ENCODE data around the gene PACRG. TPM values are rescaled to one million over a fixed set of nuclear protein-coding genes. Genes with fewer than 3 reads are reported as not detected.

The PACRG gene
- total RNA-seq, 4 donors from 2014 or later, result 1.5 to 10.4 (median 2.1) TPM

- no peaks in the 10 kb centered on the region for H3K4me1 ChIP-seq
- H3K27ac ChIP-seq, result no peak overlapping the region
- H3K9me3 ChIP-seq, result no peaks in the 10 kb centered on the region
- DNase-seq (ENCODE audit: low spot score in 2 of 2), result no peak
- 87 to 91% methylated on average over 8 to 14 of the region's 15 CpGs for WGBS, 2 donors
- no peak overlapping the region for H3K4me3 ChIP-seq
- no peak for TF ChIP-seq EP300 (IDR thresholded peaks at IDR 0.05)
- no peak for TF ChIP-seq POLR2A (IDR thresholded peaks at IDR 0.05)
- TF ChIP-seq CTCF (IDR thresholded peaks at IDR 0.05), result no peak
- H3K27me3 ChIP-seq, result no peaks in the 10 kb centered on the region
- H3K36me3 ChIP-seq, result no peaks in the 10 kb centered on the region
Observed at GRCh38 chr6:162887981-162888689, 160.4 kb downstream of the PACRG start.

GRCh38 chr6:162889303-162889702, 161.5 kb downstream of the PACRG start:
- Histone ChIP-seq H3K36me3 (no peaks in the 10 kb centered on the region), H3K4me3 (no peak overlapping the region), H3K9me3 (no peaks in the 10 kb centered on the region), H3K27me3 (no peaks in the 10 kb centered on the region), H3K27ac (no peak overlapping the region), H3K4me1 (peaks cover 0 to 2% (median 0%) of the 10 kb centered on the region in 4 donors)
- TF ChIP-seq POLR2A (IDR thresholded peaks at IDR 0.05) (no peak), EP300 (IDR thresholded peaks at IDR 0.05) (no peak), CTCF (IDR thresholded peaks at IDR 0.05) (no peak)
- WGBS, 2 donors, result 38 to 40% methylated on average over 1 of the region's 1 CpG
- no peak for DNase-seq (ENCODE audit: low spot score in 2 of 2)

- no peaks in the 10 kb centered on the region for H3K9me3 ChIP-seq
- H3K4me3 ChIP-seq, result no peak overlapping the region
- DNase-seq (ENCODE audit: low spot score in 2 of 2), result no peak
- TF ChIP-seq POLR2A (IDR thresholded peaks at IDR 0.05) (no peak), EP300 (IDR thresholded peaks at IDR 0.05) (no peak), CTCF (IDR thresholded peaks at IDR 0.05) (no peak)
- WGBS, 2 donors, result 95% methylated on average over 8 of the region's 8 CpGs
- H3K27ac ChIP-seq, result no peak overlapping the region
- no peaks in the 10 kb centered on the region for H3K36me3 ChIP-seq
- H3K27me3 ChIP-seq, result no peaks in the 10 kb centered on the region
- peaks cover 0 to 7% (median 0%) of the 10 kb centered on the region in 4 donors for H3K4me1 ChIP-seq
Observed at GRCh38 chr6:162898011-162898410, 170.2 kb downstream of the PACRG start.

- DNase-seq (ENCODE audit: low spot score in 2 of 2), result no peak
- Histone ChIP-seq H3K4me1 (peaks cover 0 to 6% (median 0%) of the 10 kb centered on the region in 4 donors), H3K4me3 (no peak overlapping the region), H3K36me3 (no peaks in the 10 kb centered on the region), H3K27me3 (no peaks in the 10 kb centered on the region), H3K27ac (no peak overlapping the region), H3K9me3 (no peaks in the 10 kb centered on the region)
- WGBS, 2 donors, result 80 to 83% methylated on average over 8 of the region's 8 CpGs
- TF ChIP-seq POLR2A (IDR thresholded peaks at IDR 0.05) (no peak), CTCF (IDR thresholded peaks at IDR 0.05) (no peak), EP300 (IDR thresholded peaks at IDR 0.05) (no peak)
Observed at GRCh38 chr6:162899148-162899547, 171.4 kb downstream of the PACRG start.

- no peaks in the 10 kb centered on the region for H3K27me3 ChIP-seq
- WGBS, 2 donors, result 91 to 94% methylated on average over 10 of the region's 10 CpGs
- DNase-seq (ENCODE audit: low spot score in 2 of 2), result no peak
- no peaks in the 10 kb centered on the region for H3K36me3 ChIP-seq
- TF ChIP-seq POLR2A (IDR thresholded peaks at IDR 0.05) (no peak), CTCF (IDR thresholded peaks at IDR 0.05) (no peak), EP300 (IDR thresholded peaks at IDR 0.05) (no peak)
- no peak overlapping the region for H3K27ac ChIP-seq
- H3K4me1 ChIP-seq, result no peaks in the 10 kb centered on the region
- no peak overlapping the region for H3K4me3 ChIP-seq
- no peaks in the 10 kb centered on the region for H3K9me3 ChIP-seq
Observed at GRCh38 chr6:162900503-162900902, 172.7 kb downstream of the PACRG start.
